Activated CD4-positive, alpha-beta T cell treated with anti-CD3 and anti-CD28 coated beads, Interleukin-2, amount 50 U/mL, for 48 hours (primary cell): ENCODE measurements around the gene OLFM1.
"Not testable (repeated sequence)": the region's sequence is repeated elsewhere in the genome, so short reads cannot be mapped to it uniquely, and the experiment has no call there.

Source experiments
- DNase-seq, 2 experiments: peaks; one replicate each; pipeline ENCODE4 v3.0.0-alpha.2; 2020

Gene OLFM1

DNA sequence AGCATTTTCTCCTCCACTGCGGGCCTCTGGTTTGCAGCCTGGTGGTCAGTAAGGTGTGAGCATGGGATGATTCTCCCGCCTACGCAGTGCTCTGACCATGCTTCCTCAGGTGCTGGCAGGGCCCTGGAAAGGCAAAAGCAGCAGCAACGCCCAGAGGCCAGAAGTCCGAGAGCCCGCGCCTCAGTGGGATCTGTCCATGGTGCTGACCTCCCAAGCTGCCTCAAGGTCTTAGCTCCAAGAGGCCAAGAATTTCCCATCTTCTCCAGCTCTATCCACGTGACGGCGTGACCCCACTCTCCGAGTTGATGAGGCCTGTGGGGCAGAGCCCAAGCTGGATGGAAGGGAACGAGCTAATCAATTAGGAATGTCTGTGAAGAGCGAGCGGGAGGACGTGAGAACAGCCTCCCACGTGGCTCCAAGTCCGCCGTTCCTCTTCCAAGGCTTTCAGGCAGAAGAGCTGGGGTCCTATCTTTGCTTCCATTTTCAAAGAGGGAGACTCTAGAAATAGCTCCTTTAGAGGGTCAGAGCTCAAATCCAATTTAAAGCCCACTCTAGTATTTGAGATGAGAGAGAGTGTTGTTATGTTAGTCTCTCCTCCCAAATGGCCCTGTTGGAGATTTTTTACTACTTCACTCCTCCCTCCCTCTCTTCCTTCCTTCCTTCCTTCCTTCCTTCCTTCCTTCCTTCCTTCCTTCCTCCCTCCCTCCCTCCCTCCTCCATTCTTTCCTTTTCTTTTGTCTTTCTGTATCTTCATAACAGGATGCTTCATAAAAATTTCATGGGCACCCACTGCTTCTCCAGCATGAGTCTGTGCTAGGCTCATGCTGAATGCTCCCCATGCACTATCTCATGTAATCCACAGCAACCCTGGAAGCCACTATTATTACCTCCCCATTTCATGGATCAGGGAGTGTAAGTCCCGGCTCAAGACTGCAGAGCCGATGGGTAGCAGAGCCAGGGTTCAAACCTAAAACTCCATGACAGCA is 69.3 kb downstream of the OLFM1 start:
- DNase-seq: peak; percentile 15 to 21

- no peak for DNase-seq
Observed at GRCh38 chr9:135157856-135158563, 70.5 kb downstream of the OLFM1 start.

GRCh38 chr9:135158564-135158937 is 71.1 kb downstream of the OLFM1 start:
- DNase-seq: no peak

DNA sequence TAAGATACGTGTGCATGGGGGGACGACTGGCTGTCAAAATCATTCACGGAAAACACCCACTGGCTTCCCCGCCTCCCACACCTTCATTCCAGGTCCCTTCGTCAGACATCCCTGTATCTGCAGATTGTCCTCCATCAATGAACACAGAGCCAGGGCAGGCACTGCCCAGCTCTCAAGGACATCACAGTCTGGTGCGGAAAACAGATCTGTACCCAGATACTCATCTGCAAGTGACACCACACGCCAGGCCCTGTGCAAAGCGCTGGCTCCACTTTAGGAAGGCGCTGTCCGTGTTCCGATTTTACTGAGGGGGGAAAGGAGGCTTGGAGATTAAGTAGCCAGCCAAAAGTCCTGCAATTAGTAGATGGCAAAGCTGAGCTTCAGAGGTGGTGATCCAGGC is 72.3 kb downstream of the OLFM1 start:
- no peak for DNase-seq

- DNase-seq: no peak
Observed at GRCh38 chr9:135160862-135161261, 73.4 kb downstream of the OLFM1 start.

DNA sequence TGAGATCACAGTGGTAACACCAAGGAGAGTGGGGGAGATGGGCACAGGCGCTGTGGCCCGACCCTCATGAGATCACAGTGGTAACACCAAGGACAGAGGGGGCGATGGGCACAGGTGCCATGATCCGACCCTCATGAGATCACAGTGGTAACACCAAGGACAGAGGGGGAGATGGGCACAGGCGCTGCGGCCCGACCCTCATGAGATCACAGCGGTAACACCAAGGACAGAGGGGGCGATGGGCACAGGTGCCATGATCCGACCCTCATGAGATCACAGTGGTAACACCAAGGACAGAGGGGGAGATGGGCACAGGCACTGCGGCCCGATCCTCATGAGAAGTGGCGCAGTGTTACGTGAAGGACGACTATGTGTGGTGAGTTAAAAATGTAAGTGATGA is 75.1 kb downstream of the OLFM1 start:
- not testable (repeated sequence) for DNase-seq

- no peak for DNase-seq
Observed at GRCh38 chr9:135163023-135163780, 75.7 kb downstream of the OLFM1 start.

- DNase-seq: no peak
Observed at GRCh38 chr9:135164036-135164435, 76.6 kb downstream of the OLFM1 start.

DNA sequence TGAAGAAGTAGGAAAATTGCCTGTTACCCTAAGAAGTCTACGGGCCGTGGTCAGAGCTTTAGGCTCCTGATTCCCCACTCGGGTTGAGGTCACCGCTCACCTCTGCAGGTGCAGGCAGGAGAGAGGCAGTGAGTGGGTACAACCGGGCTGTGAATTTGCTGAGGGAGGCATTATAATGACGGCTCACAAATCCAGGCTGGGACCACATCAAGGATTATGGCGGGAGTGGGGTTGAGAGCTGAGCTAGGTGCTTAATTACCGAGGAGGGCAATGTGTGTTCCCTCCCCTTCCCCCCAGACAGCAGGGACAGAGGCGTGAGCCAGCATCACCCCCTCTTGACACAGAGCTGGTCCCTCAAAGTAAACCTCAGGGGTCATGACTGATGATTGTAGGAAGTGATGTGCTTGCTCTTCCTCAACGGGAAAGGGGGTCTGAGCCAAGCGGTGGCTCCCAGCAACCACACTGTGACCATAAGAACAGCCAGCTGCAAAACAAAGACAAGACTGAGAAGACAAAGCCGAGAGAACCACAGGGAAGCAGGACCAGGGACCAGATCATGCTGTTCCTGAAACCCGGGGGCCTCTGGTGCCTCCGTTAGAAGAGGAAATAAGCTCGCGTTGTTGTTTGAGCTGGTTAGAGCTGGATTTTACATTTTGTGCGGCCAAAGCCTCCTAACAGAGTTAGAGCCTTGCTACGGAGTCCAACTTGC is 77.7 kb downstream of the OLFM1 start:
- no peak for DNase-seq

DNA sequence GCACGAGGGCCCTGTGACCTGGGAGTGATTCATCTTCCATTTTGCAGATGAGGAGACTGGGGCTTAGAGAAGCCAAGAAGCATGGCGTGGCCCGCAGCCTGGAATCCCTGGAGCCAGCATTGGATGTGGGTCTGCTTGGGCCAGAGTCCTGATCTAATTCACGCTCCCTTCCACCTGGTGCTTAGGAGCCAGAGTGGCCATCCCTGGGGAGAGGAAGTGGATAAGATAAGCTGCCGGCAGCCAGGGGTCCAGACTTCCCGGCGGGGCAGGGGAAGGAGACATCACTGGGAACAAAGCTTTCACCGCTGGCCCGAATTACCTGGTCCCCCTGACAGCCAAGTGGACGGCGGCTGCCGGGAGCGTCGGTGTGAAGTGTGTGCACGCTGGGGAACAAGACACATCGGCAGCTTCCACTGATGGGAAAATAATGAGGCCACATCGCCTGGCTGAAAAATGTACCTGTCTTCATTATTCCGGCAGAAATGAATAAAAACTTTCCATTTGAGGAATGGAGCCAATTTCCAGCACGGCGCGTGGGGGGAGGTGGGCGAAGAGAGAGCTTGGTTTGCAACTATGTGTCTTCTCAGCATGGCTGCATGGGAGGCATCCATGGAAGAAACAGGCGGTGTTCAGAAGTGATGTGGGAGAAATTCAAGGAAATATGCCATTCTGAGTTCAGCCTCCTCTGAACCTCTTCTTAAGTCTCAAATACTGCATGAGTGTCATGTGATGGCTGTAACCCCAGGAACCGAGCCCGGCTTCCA is 78.5 kb downstream of the OLFM1 start:
- DNase-seq: no peak

GRCh38 chr9:135166565-135166964 is 79.1 kb downstream of the OLFM1 start:
- DNase-seq: no peak

GRCh38 chr9:135167356-135167755 is 79.9 kb downstream of the OLFM1 start:
- DNase-seq: no peak

GRCh38 chr9:135167849-135168655 is 80.6 kb downstream of the OLFM1 start:
- no peak for DNase-seq

GRCh38 chr9:135169709-135170226 is 82.3 kb downstream of the OLFM1 start:
- no peak for DNase-seq

GRCh38 chr9:135170535-135170934 is 83.1 kb downstream of the OLFM1 start:
- DNase-seq: no peak
